PC-3 (cell line): ENCODE measurements around the gene PIK3C3. TPM values are rescaled to one million over a fixed set of nuclear protein-coding genes. Genes with fewer than 3 reads are reported as not detected.

Source experiments
- ATAC-seq: fragments of 200-7000 bp; cut with Tn5 transposase; 2 replicates; pipeline ENCODE4 v1.9.1; 2020; ENCODE audit warnings: mild to moderate bottlenecking, moderate library complexity
- BruUV-seq: library from RNA; stranded (reverse); fragments of 400-500 nt; replicated peaks from 2 replicates; lab custom pipeline; 2021; lab: Mats Ljungman, UMichigan
- CTCF ChIA-PET: fragments of 300-600 bp; sonication (Branson Sonifier 250); formaldehyde crosslinking; loops from one replicate; lab custom pipeline; 2022; ENCODE audit warnings: antibody characterized with exemption; lab: Charles Lee
- POLR2A ChIA-PET: fragments of 300-600 bp; sonication (Branson Sonifier 250); formaldehyde crosslinking; loops from one replicate; lab custom pipeline; 2022; ENCODE audit warnings: antibody characterized with exemption; ENCODE audit not compliant: unreplicated experiment; lab: Charles Lee
- DNase-seq: peaks from one replicate; pipeline ENCODE4 v3.0.0-alpha.2; 2015
- H2AFZ ChIP-seq: fragments of 300-600 bp; sonication (generic); 2 replicates; pipeline ENCODE4 v1.6.0; 2016; ENCODE audit warnings: antibody characterized with exemption, low read length
- H3F3A ChIP-seq: fragments of 300-600 bp; sonication (generic); one replicate; pipeline ENCODE4 v1.6.0; 2017; ENCODE audit warnings: antibody characterized with exemption, low read length, control low read depth, mild to moderate bottlenecking; ENCODE audit not compliant: unreplicated experiment
- H3K27ac ChIP-seq: fragments of 300-600 bp; sonication (generic); 2 replicates; pipeline ENCODE4 v1.5.1; 2016; ENCODE audit warnings: mild to moderate bottlenecking, low read length
- H3K27me3 ChIP-seq: fragments of 300-600 bp; sonication (generic); 2 replicates; pipeline ENCODE4 v1.6.1; 2016; ENCODE audit warnings: low read length, mixed read lengths
- H3K36me3 ChIP-seq: fragments of 300-600 bp; sonication (generic); 2 replicates; pipeline ENCODE4 v1.6.1; 2016; ENCODE audit warnings: low read depth, mixed run types, low read length, mixed read lengths
- H3K4me1 ChIP-seq: fragments of 300-600 bp; sonication (generic); 2 replicates; pipeline ENCODE4 v1.5.1; 2016; ENCODE audit warnings: low read length; ENCODE audit not compliant: insufficient read depth
- H3K4me2 ChIP-seq: fragments of 300-600 bp; sonication (generic); 2 replicates; pipeline ENCODE4 v1.6.0; 2016; ENCODE audit warnings: low read length
- H3K4me3 ChIP-seq: fragments of 300-600 bp; sonication (generic); 2 replicates; pipeline ENCODE4 v1.5.1; 2016; ENCODE audit warnings: mild to moderate bottlenecking, low read length, mixed read lengths
- H3K79me2 ChIP-seq: fragments of 300-600 bp; sonication (generic); 2 replicates; pipeline ENCODE4 v1.6.1; 2017; ENCODE audit warnings: low read length, mixed read lengths
- H3K9ac ChIP-seq: fragments of 300-600 bp; sonication (generic); 2 replicates; pipeline ENCODE4 v1.6.0; 2016; ENCODE audit warnings: mild to moderate bottlenecking, low read length
- H3K9me2 ChIP-seq: fragments of 300-600 bp; sonication (generic); replicated peaks from 2 replicates; pipeline ENCODE4 v1.6.1; 2016; ENCODE audit warnings: mixed run types, low read length, mixed read lengths
- H3K9me3 ChIP-seq: fragments of 300-600 bp; sonication (generic); 2 replicates; pipeline ENCODE4 v1.6.1; 2016; ENCODE audit warnings: low read length, mixed read lengths
- H4K20me1 ChIP-seq: fragments of 300-600 bp; sonication (generic); 2 replicates; pipeline ENCODE4 v1.6.1; 2016; ENCODE audit warnings: low read length, mixed read lengths
- EZH2 ChIP-seq: fragments of 300-600 bp; sonication (generic); IDR thresholded peaks from one replicate; pipeline ENCODE4 v1.6.1; 2017; ENCODE audit warnings: antibody characterized with exemption, mild to moderate bottlenecking, low read length; ENCODE audit not compliant: unreplicated experiment
- EZH2phosphoT487 ChIP-seq: fragments of 300-600 bp; sonication (generic); IDR thresholded peaks from 2 replicates; pipeline ENCODE4 v1.6.1; 2018; ENCODE audit warnings: mild to moderate bottlenecking, antibody characterized with exemption, low read length, borderline replicate concordance
- intact Hi-C: fragments of 100-400 bp; cut with micrococcal nuclease; formaldehyde crosslinking; loops from 2 replicates; pipeline ENCODE4 v1.9.0; 2023
- total RNA-seq: library from RNA; depleted of rRNA; stranded (reverse); fragments of >200 nt; gene quantifications from 2 replicates; pipeline ENCODE4 v1.2.3, GENCODE V29; 2014
- TF ChIP-seq, protein P1 (sequence below): fragments of 300-600 bp; sonication (generic); conservative IDR thresholded peaks from 2 replicates; pipeline ENCODE4 v1.5.1; 2017; ENCODE audit warnings: antibody characterized with exemption, low read depth, mild to moderate bottlenecking, low read length

Gene PIK3C3
- total RNA-seq, 1 experiment from 2014 or later, result 25.9 TPM

DNA sequence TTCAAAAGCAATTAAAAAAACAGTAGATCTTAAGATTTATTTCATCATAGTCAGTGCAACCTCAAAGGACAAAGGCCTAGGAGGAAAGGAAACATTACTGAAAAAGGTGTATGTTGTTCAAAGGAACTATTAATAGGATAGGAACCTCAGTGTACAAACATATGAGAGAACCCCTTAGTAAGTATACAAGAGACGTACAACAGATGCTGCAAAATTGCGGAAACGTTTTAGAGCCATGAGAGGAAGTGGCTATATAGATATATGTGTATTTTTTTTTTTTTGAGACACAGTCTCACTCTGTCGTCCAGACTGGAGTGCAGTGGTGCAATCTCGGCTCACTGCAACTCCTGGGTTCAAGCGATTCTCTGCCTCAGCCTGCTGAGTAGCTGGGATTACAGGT, 22.2 kb downstream of the PIK3C3 start:
- Histone ChIP-seq H3K27ac (no peak overlapping the region), H3K36me3 (no peaks in the 10 kb centered on the region), H3K9ac (no peak overlapping the region), H4K20me1 (no peaks in the 10 kb centered on the region), H3K79me2 (no peaks in the 10 kb centered on the region), H3K9me3 (no peaks in the 10 kb centered on the region), H3K9me2 (no peaks in the 10 kb centered on the region), H2AFZ (no peak overlapping the region), H3F3A (no peaks in the 10 kb centered on the region), H3K4me3 (no peak overlapping the region), H3K4me2 (no peak overlapping the region), H3K27me3 (no peaks in the 10 kb centered on the region), H3K4me1 (no peaks in the 10 kb centered on the region)
- POLR2A ChIA-PET, result no interaction called here
- no peak for ATAC-seq
- DNase-seq, result no peak
- intact Hi-C loops, result no loop called here
- CTCF ChIA-PET, result no interaction called here
- BruUV-seq, result no TSS peak
- TF ChIP-seq, protein P1, sequence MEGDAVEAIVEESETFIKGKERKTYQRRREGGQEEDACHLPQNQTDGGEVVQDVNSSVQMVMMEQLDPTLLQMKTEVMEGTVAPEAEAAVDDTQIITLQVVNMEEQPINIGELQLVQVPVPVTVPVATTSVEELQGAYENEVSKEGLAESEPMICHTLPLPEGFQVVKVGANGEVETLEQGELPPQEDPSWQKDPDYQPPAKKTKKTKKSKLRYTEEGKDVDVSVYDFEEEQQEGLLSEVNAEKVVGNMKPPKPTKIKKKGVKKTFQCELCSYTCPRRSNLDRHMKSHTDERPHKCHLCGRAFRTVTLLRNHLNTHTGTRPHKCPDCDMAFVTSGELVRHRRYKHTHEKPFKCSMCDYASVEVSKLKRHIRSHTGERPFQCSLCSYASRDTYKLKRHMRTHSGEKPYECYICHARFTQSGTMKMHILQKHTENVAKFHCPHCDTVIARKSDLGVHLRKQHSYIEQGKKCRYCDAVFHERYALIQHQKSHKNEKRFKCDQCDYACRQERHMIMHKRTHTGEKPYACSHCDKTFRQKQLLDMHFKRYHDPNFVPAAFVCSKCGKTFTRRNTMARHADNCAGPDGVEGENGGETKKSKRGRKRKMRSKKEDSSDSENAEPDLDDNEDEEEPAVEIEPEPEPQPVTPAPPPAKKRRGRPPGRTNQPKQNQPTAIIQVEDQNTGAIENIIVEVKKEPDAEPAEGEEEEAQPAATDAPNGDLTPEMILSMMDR, result no peak
- no peak for TF ChIP-seq EZH2
- TF ChIP-seq EZH2phosphoT487, result no peak

DNA sequence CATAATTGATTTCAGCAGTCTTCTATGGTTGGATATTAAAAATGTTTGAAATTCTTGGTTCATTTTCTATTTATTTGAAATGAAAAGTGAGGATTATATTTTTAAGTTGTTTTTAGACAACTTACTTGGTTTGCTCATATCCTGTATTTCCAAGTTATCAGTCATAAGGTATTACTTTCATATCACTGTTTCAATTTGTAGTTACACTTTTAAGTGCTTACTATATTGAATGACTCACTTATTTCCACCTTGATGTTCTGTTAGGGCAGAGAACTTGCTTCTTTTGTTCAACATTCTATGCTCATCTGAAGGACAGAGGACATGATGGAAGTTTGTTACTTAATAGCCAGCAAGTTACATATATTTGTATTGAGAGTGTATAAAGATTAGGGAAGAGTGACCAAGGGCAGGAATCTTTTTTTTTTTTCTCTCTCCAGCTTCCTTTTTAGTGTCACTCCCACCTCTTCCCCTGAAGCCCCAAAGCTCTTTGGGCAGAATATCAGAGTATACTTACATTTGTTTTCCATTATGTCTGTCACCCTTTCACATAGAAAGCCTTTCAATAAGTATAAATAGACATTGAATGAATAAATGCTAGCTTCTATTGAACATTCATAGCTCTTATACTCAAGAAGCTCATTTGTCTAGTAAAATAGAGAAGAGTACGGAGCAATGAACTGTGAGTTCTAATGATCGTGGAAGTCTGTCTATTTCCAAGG, 28.1 kb downstream of the PIK3C3 start:
- H3K79me2 ChIP-seq, result no peaks in the 10 kb centered on the region
- no TSS peak for BruUV-seq
- POLR2A ChIA-PET, result no interaction called here
- no peak overlapping the region for H2AFZ ChIP-seq
- H3F3A ChIP-seq, result no peaks in the 10 kb centered on the region
- no peaks in the 10 kb centered on the region for H3K36me3 ChIP-seq
- no peak overlapping the region for H3K9ac ChIP-seq
- ATAC-seq, result peak; percentile 20; the same call in 1 of the 2 replicates
- H3K9me3 ChIP-seq, result no peaks in the 10 kb centered on the region
- H3K9me2 ChIP-seq, result no peaks in the 10 kb centered on the region
- no peak overlapping the region for H3K4me2 ChIP-seq
- H3K4me1 ChIP-seq, result no peaks in the 10 kb centered on the region
- no peak overlapping the region for H3K4me3 ChIP-seq
- no peak overlapping the region for H3K27ac ChIP-seq
- no peak for DNase-seq
- H3K27me3 ChIP-seq, result no peaks in the 10 kb centered on the region
- CTCF ChIA-PET, result no interaction called here
- no peaks in the 10 kb centered on the region for H4K20me1 ChIP-seq
- intact Hi-C loops, result no loop called here
- no peak for TF ChIP-seq EZH2phosphoT487
- TF ChIP-seq, protein P1, result no peak
- no peak for TF ChIP-seq EZH2

DNA sequence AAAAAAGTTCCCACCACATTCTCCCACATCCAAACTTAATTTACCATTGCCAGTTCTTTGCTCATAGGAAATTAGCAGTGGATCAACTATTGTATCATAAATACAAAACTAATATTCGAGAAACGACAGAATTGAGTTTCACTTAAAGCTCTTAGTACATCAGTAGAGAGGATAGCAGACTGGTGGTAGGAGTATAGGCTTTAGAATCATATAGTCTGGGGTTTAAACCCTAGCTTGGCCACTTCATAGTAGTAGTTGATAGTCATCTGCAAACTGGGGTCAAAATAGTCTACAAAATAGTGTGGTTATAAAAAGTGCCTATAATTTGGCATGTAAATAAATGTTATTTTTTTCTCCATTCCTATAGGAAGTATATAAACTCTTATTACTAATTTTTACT, 30.9 kb downstream of the PIK3C3 start:
- Histone ChIP-seq H3K4me1 (no peaks in the 10 kb centered on the region), H3K4me3 (no peak overlapping the region), H3F3A (no peaks in the 10 kb centered on the region), H3K9ac (no peak overlapping the region), H3K79me2 (no peaks in the 10 kb centered on the region), H3K9me2 (no peaks in the 10 kb centered on the region), H3K27me3 (no peaks in the 10 kb centered on the region), H2AFZ (no peak overlapping the region), H3K36me3 (no peaks in the 10 kb centered on the region), H3K27ac (no peak overlapping the region), H3K9me3 (no peaks in the 10 kb centered on the region), H3K4me2 (no peak overlapping the region), H4K20me1 (no peaks in the 10 kb centered on the region)
- intact Hi-C loops, result no loop called here
- ChIA-PET CTCF (no interaction called here), POLR2A (no interaction called here)
- DNase-seq (no peak), ATAC-seq (no peak)
- TF ChIP-seq, protein P1, result no peak
- TF ChIP-seq EZH2, result no peak
- TF ChIP-seq EZH2phosphoT487, result no peak
- BruUV-seq, result no TSS peak
